H9 (cell line): ENCODE data around the gene TBR1. TPM values are rescaled to one million over a fixed set of nuclear protein-coding genes. Genes with fewer than 3 reads are reported as not detected.

ENCODE experiments used
- DNase-seq: peaks from one replicate; pipeline ENCODE4 v3.0.0-alpha.2; 2017
- H2AFZ ChIP-seq: one replicate; pipeline ENCODE4 v1.6.1; 2013; ENCODE audit warnings: mild to moderate bottlenecking, low read length, control low read depth, moderate library complexity
- H2AK5ac ChIP-seq: 2 replicates; pipeline ENCODE4 v1.6.1; 2013; ENCODE audit warnings: low read length, control low read depth, mixed read lengths; ENCODE audit not compliant: insufficient read length
- H2BK120ac ChIP-seq: one replicate; pipeline ENCODE4 v1.6.1; 2013; ENCODE audit warnings: low read depth, mild to moderate bottlenecking, low read length, control low read depth, inconsistent platforms; ENCODE audit not compliant: poor library complexity, severe bottlenecking
- H2BK12ac ChIP-seq: 2 replicates; pipeline ENCODE4 v1.6.1; 2013; ENCODE audit warnings: low read length, control low read depth, mixed read lengths, low read depth; ENCODE audit not compliant: insufficient read length
- H2BK15ac ChIP-seq: 2 replicates; pipeline ENCODE4 v1.6.1; 2013; ENCODE audit warnings: low read depth, low read length, control low read depth
- H2BK20ac ChIP-seq: one replicate; pipeline ENCODE4 v1.6.1; 2013; ENCODE audit warnings: low read depth, mild to moderate bottlenecking, low read length, control low read depth, inconsistent platforms; ENCODE audit not compliant: poor library complexity, severe bottlenecking
- H2BK5ac ChIP-seq: 2 replicates; pipeline ENCODE4 v1.6.1; 2013; ENCODE audit warnings: low read length, control low read depth, mixed read lengths; ENCODE audit not compliant: insufficient read length
- H3K14ac ChIP-seq: 2 replicates; pipeline ENCODE4 v1.6.1; 2013; ENCODE audit warnings: low read length, control low read depth; ENCODE audit not compliant: insufficient read depth
- H3K18ac ChIP-seq: 2 replicates; pipeline ENCODE4 v1.6.1; 2013; ENCODE audit warnings: low read depth, mild to moderate bottlenecking, mixed read lengths, low read length, control low read depth; ENCODE audit not compliant: insufficient read length
- H3K23ac ChIP-seq: 2 replicates; pipeline ENCODE4 v1.6.1; 2013; ENCODE audit warnings: low read length, control low read depth, mixed read lengths, low read depth; ENCODE audit not compliant: insufficient read length
- H3K23me2 ChIP-seq: 2 replicates; pipeline ENCODE4 v1.6.1; 2013; ENCODE audit warnings: low read depth, mild to moderate bottlenecking, mixed read lengths, low read length, control low read depth; ENCODE audit not compliant: insufficient read length, poor library complexity, severe bottlenecking
- H3K27ac ChIP-seq: 2 replicates; pipeline ENCODE4 v1.5.1; 2013; ENCODE audit warnings: low read length, control low read depth, mixed read lengths, low read depth; ENCODE audit not compliant: insufficient read length
- H3K27me3 ChIP-seq: 2 replicates; pipeline ENCODE4 v1.6.1; 2013; ENCODE audit warnings: low read length, control low read depth, inconsistent platforms; ENCODE audit not compliant: insufficient read depth
- H3K4ac ChIP-seq: 2 replicates; pipeline ENCODE4 v1.6.1; 2013; ENCODE audit warnings: low read depth, mild to moderate bottlenecking, control low read depth, inconsistent platforms, low read length, moderate library complexity
- H3K4me1 ChIP-seq: 2 replicates; pipeline ENCODE4 v1.6.1; 2013; ENCODE audit warnings: low read length, control low read depth, inconsistent platforms; ENCODE audit not compliant: insufficient read depth
- H3K4me2 ChIP-seq: 2 replicates; pipeline ENCODE4 v1.6.1; 2013; ENCODE audit warnings: low read length, control low read depth, mixed read lengths; ENCODE audit not compliant: insufficient read length, insufficient read depth
- H3K56ac ChIP-seq: 2 replicates; pipeline ENCODE4 v1.6.1; 2013; ENCODE audit warnings: low read depth, mild to moderate bottlenecking, mixed read lengths, low read length, control low read depth; ENCODE audit not compliant: insufficient read length
- H3K79me1 ChIP-seq: 2 replicates; pipeline ENCODE4 v1.6.1; 2013; ENCODE audit warnings: low read depth, mild to moderate bottlenecking, moderate library complexity, low read length, control low read depth, inconsistent platforms; ENCODE audit not compliant: insufficient read depth, poor library complexity, severe bottlenecking
- H3K79me2 ChIP-seq: 2 replicates; pipeline ENCODE4 v1.6.1; 2013; ENCODE audit warnings: low read length, control low read depth, inconsistent platforms; ENCODE audit not compliant: insufficient read depth
- H3K9ac ChIP-seq: 2 replicates; pipeline ENCODE4 v1.6.1; 2013; ENCODE audit warnings: low read length, control low read depth, mixed read lengths; ENCODE audit not compliant: insufficient read length; ENCODE audit errors: extremely low read depth
- H3K9me3 ChIP-seq: one replicate; pipeline ENCODE4 v1.6.1; 2013; ENCODE audit warnings: low read depth, low read length, inconsistent platforms; ENCODE audit not compliant: control insufficient read depth
- H3T11ph ChIP-seq: one replicate; pipeline ENCODE4 v1.6.1; 2013; ENCODE audit warnings: mild to moderate bottlenecking, low read length, control low read depth, inconsistent platforms
- H4K20me1 ChIP-seq: one replicate; pipeline ENCODE4 v1.6.1; 2013; ENCODE audit not compliant: control insufficient read depth, insufficient read length, insufficient read depth
- H4K5ac ChIP-seq: 2 replicates; pipeline ENCODE4 v1.6.1; 2013; ENCODE audit warnings: low read depth, mild to moderate bottlenecking, mixed read lengths, low read length, control low read depth; ENCODE audit not compliant: insufficient read length
- H4K8ac ChIP-seq: replicated peaks from 2 replicates; pipeline ENCODE4 v1.6.1; 2013; ENCODE audit warnings: low read length, control low read depth, mixed read lengths, low read depth; ENCODE audit not compliant: insufficient read length
- H4K91ac ChIP-seq: 2 replicates; pipeline ENCODE4 v1.6.1; 2013; ENCODE audit warnings: low read depth, mild to moderate bottlenecking, moderate library complexity, mixed read lengths, low read length, control low read depth; ENCODE audit not compliant: insufficient read length
- H3K27ac Mint-ChIP-seq, 3 experiments: 2 replicates in 2 of 3; 3 replicates in 1 of 3; pipeline ENCODE4 v1.8.0; 2020 to 2021; ENCODE audit warnings: mixed read lengths in 3 of 3, mild to moderate bottlenecking in 1 of 3, moderate library complexity in 1 of 3
- H3K27me3 Mint-ChIP-seq: 2 replicates; pipeline ENCODE4 v1.8.0; 2021; ENCODE audit warnings: low read depth, mild to moderate bottlenecking, moderate library complexity, mixed read lengths
- H3K36me3 Mint-ChIP-seq, 3 experiments: 2 replicates in 2 of 3; 3 replicates in 1 of 3; pipeline ENCODE4 v1.8.0; 2020 to 2021; ENCODE audit warnings: low read depth in 3 of 3, mixed read lengths in 3 of 3; ENCODE audit not compliant: insufficient read depth in 1 of 3
- H3K4me1 Mint-ChIP-seq, 2 experiments: 2 replicates each; pipeline ENCODE4 v1.8.0; 2020; ENCODE audit warnings: mixed read lengths in 2 of 2
- H3K4me3 Mint-ChIP-seq, 2 experiments: 2 replicates in 1 of 2; 3 replicates in 1 of 2; pipeline ENCODE4 v1.8.0; 2020 to 2021; ENCODE audit warnings: mild to moderate bottlenecking in 2 of 2, mixed read lengths in 2 of 2, moderate library complexity in 1 of 2
- H3K9me3 Mint-ChIP-seq, 2 experiments: 2 replicates in 1 of 2; 3 replicates in 1 of 2; pipeline ENCODE4 v1.8.0; 2020; ENCODE audit warnings: mild to moderate bottlenecking in 2 of 2, mixed read lengths in 2 of 2, moderate library complexity in 1 of 2
- CTCF ChIP-seq: fragments of 200-600 bp; sonication (generic); conservative IDR thresholded peaks from 3 replicates; pipeline ENCODE4 v1.8.0; 2021; ENCODE audit warnings: antibody characterized with exemption, mild to moderate bottlenecking
- WGBS: extraction: QIAGEN DNeasy Blood & Tissue Kit; methylation state at CpG from one replicate; pipeline ENCODE4 v1.1.7; 2013; ENCODE audit warnings: missing lambda C conversion rate, low lambda C conversion rate, mixed read lengths; ENCODE audit not compliant: insufficient read length; ENCODE audit errors: extremely low coverage; 5-methylcytosine and 5-hydroxymethylcytosine counted together
- total RNA-seq: library from RNA; stranded (reverse); gene quantifications from 2 replicates; pipeline ENCODE4 v1.2.1, GENCODE V29; 2021

The TBR1 gene
- total RNA-seq, 1 experiment from 2014 or later, result 0.24 TPM

- Histone ChIP-seq H2AK5ac (no peak overlapping the region), H3K9ac (no peak overlapping the region), H3K4ac (no peak overlapping the region), H2BK5ac (no peak overlapping the region), H3K23me2 (no peaks in the 10 kb centered on the region), H3K27ac (no peak overlapping the region), H3K56ac (no peak overlapping the region), H2BK12ac (no peak overlapping the region), H2BK20ac (no peak overlapping the region), H4K20me1 (no peaks in the 10 kb centered on the region), H3T11ph (no peak overlapping the region), H3K4me1 (no peaks in the 10 kb centered on the region), H2BK120ac (no peak overlapping the region), H4K91ac (no peak overlapping the region), H4K8ac (no peak overlapping the region), H3K79me1 (no peaks in the 10 kb centered on the region), H2AFZ (no peak overlapping the region), H3K79me2 (no peaks in the 10 kb centered on the region), H3K4me2 (no peak overlapping the region), H3K14ac (no peak overlapping the region), H3K9me3 (no peaks in the 10 kb centered on the region), H3K27me3 (no peaks in the 10 kb centered on the region), H3K23ac (no peak overlapping the region), H4K5ac (no peak overlapping the region), H3K18ac (no peak overlapping the region), H2BK15ac (no peak overlapping the region)
- no peak for DNase-seq
- Mint-ChIP-seq H3K36me3 (peaks cover 4 to 16% (median 6%) of the 10 kb centered on the region in 3 experiments; a peak in 3 of 7 replicates), H3K27ac (no peak overlapping the region), H3K9me3 (no peaks in the 10 kb centered on the region), H3K4me3 (no peak overlapping the region), H3K27me3 (peaks cover under 1% of the 10 kb centered on the region; the same call in 1 of the 2 replicates), H3K4me1 (no peaks in the 10 kb centered on the region)
- no peak for TF ChIP-seq CTCF
- WGBS, result no CpG with 5 or more reads among the region's 5 CpGs
These were observed 9.8 kb upstream of the TBR1 start for GRCh38 chr2:161406316-161406715.
